PC-3 (cell line): ENCODE measurements around the gene NOL11.
"Not testable (repeated sequence)": the region's sequence is repeated elsewhere in the genome, so short reads cannot be mapped to it uniquely, and the experiment has no call there.

ENCODE experiments used
- EZH2 ChIP-seq: fragments of 300-600 bp; sonication (generic); IDR thresholded peaks from one replicate; pipeline ENCODE4 v1.6.1; 2017; ENCODE audit warnings: antibody characterized with exemption, mild to moderate bottlenecking, low read length; ENCODE audit not compliant: unreplicated experiment
- EZH2phosphoT487 ChIP-seq: fragments of 300-600 bp; sonication (generic); IDR thresholded peaks from 2 replicates; pipeline ENCODE4 v1.6.1; 2018; ENCODE audit warnings: mild to moderate bottlenecking, antibody characterized with exemption, low read length, borderline replicate concordance
- TF ChIP-seq, protein P1 (sequence below): fragments of 300-600 bp; sonication (generic); conservative IDR thresholded peaks from 2 replicates; pipeline ENCODE4 v1.5.1; 2017; ENCODE audit warnings: antibody characterized with exemption, low read depth, mild to moderate bottlenecking, low read length

DNA sequence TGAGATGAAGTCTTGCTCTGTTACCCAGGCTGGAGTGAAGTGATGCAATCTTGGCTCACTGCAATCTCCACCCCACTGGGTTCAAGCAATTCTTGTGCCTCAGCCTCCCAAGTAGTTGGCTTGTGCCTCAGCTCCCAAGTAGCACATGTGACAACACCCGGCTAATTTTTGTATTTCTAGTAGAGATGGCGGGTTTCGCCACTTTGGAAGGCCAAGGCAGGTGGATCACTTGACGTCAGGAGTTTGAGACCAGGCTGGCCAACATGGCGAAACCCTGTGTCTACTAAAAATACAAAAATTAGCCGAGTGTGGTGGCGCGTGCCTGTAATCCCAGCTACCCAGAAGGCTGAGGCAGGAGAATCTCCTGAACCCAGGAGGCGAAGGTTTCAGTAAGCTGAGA is 39.0 kb downstream of the NOL11 start:
- TF ChIP-seq, protein P1, sequence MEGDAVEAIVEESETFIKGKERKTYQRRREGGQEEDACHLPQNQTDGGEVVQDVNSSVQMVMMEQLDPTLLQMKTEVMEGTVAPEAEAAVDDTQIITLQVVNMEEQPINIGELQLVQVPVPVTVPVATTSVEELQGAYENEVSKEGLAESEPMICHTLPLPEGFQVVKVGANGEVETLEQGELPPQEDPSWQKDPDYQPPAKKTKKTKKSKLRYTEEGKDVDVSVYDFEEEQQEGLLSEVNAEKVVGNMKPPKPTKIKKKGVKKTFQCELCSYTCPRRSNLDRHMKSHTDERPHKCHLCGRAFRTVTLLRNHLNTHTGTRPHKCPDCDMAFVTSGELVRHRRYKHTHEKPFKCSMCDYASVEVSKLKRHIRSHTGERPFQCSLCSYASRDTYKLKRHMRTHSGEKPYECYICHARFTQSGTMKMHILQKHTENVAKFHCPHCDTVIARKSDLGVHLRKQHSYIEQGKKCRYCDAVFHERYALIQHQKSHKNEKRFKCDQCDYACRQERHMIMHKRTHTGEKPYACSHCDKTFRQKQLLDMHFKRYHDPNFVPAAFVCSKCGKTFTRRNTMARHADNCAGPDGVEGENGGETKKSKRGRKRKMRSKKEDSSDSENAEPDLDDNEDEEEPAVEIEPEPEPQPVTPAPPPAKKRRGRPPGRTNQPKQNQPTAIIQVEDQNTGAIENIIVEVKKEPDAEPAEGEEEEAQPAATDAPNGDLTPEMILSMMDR = not testable (repeated sequence)
- TF ChIP-seq EZH2, EZH2phosphoT487: not testable (repeated sequence)
